ENCODE measurements around the gene CAPZB. TPM values are rescaled to one million over a fixed set of nuclear protein-coding genes. Genes with fewer than 3 reads are reported as not detected.

Gene CAPZB
- total RNA-seq, 1 donor from 2014 or later, result 352 TPM

GRCh38 chr1:19414515-19415121, 70.7 kb downstream of the CAPZB start:
- Mint-ChIP-seq H3K27me3 (ENCODE audit: low read depth) (no peaks in the 10 kb centered on the region), H3K4me3 (ENCODE audit: unreplicated experiment) (no peak overlapping the region), H3K9me3 (ENCODE audit: low read depth) (no peaks in the 10 kb centered on the region), H3K27ac (ENCODE audit: unreplicated experiment) (peak overlapping the region; percentile 83), H3K4me1 (ENCODE audit: low read depth) (peaks cover 64% of the 10 kb centered on the region), H3K36me3 (ENCODE audit: low read depth) (peaks cover 19% of the 10 kb centered on the region)
- TF ChIP-seq CTCF (IDR thresholded peaks at IDR 0.05), result no peak
- no peak for DNase-seq (ENCODE audit: low spot score)

- no peak for TF ChIP-seq CTCF (IDR thresholded peaks at IDR 0.05)
- H3K27ac Mint-ChIP-seq (ENCODE audit: unreplicated experiment), result peak overlapping the region; percentile 83
- H3K36me3 Mint-ChIP-seq (ENCODE audit: low read depth), result peaks cover 18% of the 10 kb centered on the region
- no peak for DNase-seq (ENCODE audit: low spot score)
- peaks cover 59% of the 10 kb centered on the region for H3K4me1 Mint-ChIP-seq (ENCODE audit: low read depth)
- no peaks in the 10 kb centered on the region for H3K9me3 Mint-ChIP-seq (ENCODE audit: low read depth)
- H3K27me3 Mint-ChIP-seq (ENCODE audit: low read depth), result no peaks in the 10 kb centered on the region
- no peak overlapping the region for H3K4me3 Mint-ChIP-seq (ENCODE audit: unreplicated experiment)
These were observed 71.3 kb downstream of the CAPZB start for GRCh38 chr1:19413999-19414398.

GRCh38 chr1:19412654-19413053, 72.7 kb downstream of the CAPZB start:
- H3K27me3 Mint-ChIP-seq (ENCODE audit: low read depth), result no peaks in the 10 kb centered on the region
- H3K4me3 Mint-ChIP-seq (ENCODE audit: unreplicated experiment), result no peak overlapping the region
- H3K9me3 Mint-ChIP-seq (ENCODE audit: low read depth), result no peaks in the 10 kb centered on the region
- H3K27ac Mint-ChIP-seq (ENCODE audit: unreplicated experiment), result peak overlapping the region; percentile 27
- DNase-seq (ENCODE audit: low spot score), result no peak
- TF ChIP-seq CTCF (IDR thresholded peaks at IDR 0.05), result no peak
- peaks cover 8% of the 10 kb centered on the region for H3K36me3 Mint-ChIP-seq (ENCODE audit: low read depth)
- H3K4me1 Mint-ChIP-seq (ENCODE audit: low read depth), result peaks cover 47% of the 10 kb centered on the region

GRCh38 chr1:19411612-19412011, 73.7 kb downstream of the CAPZB start:
- TF ChIP-seq CTCF (IDR thresholded peaks at IDR 0.05), result no peak
- no peak for DNase-seq (ENCODE audit: low spot score)
- no peak overlapping the region for H3K4me3 Mint-ChIP-seq (ENCODE audit: unreplicated experiment)
- no peaks in the 10 kb centered on the region for H3K9me3 Mint-ChIP-seq (ENCODE audit: low read depth)
- H3K36me3 Mint-ChIP-seq (ENCODE audit: low read depth), result peaks cover 3% of the 10 kb centered on the region
- H3K4me1 Mint-ChIP-seq (ENCODE audit: low read depth), result peaks cover 41% of the 10 kb centered on the region
- H3K27ac Mint-ChIP-seq (ENCODE audit: unreplicated experiment), result peak overlapping the region; percentile 14
- H3K27me3 Mint-ChIP-seq (ENCODE audit: low read depth), result no peaks in the 10 kb centered on the region

- Mint-ChIP-seq H3K4me1 (ENCODE audit: low read depth) (peaks cover 49% of the 10 kb centered on the region), H3K27me3 (ENCODE audit: low read depth) (no peaks in the 10 kb centered on the region), H3K36me3 (ENCODE audit: low read depth) (peaks cover 2% of the 10 kb centered on the region), H3K9me3 (ENCODE audit: low read depth) (no peaks in the 10 kb centered on the region), H3K27ac (ENCODE audit: unreplicated experiment) (no peak overlapping the region), H3K4me3 (ENCODE audit: unreplicated experiment) (no peak overlapping the region)
- TF ChIP-seq CTCF (IDR thresholded peaks at IDR 0.05), result no peak
- DNase-seq (ENCODE audit: low spot score), result no peak
These were observed 74.9 kb downstream of the CAPZB start for GRCh38 chr1:19410393-19410792.

All from chondrocyte (in vitro differentiated cells).